Fibroblast of mammary gland (primary cell): ENCODE data around the gene P2RY14.
"Not testable (repeated sequence)": the region's sequence is repeated elsewhere in the genome, so short reads cannot be mapped to it uniquely, and the experiment has no call there.

Source experiments
- DNase-seq: peaks from one replicate; pipeline ENCODE4 v3.0.0-alpha.2; 2010; ENCODE audit warnings: low read depth
- H3K4me3 ChIP-seq: 2 replicates; pipeline ENCODE4 v1.5.1; 2011; ENCODE audit warnings: low read depth, mild to moderate bottlenecking, low read length, moderate library complexity; ENCODE audit not compliant: control insufficient read depth
- TF ChIP-seq, protein P1 (sequence below): conservative IDR thresholded peaks from 2 replicates; pipeline ENCODE4 v1.5.1; 2011; ENCODE audit warnings: low read depth, low read length, inconsistent platforms; ENCODE audit not compliant: control insufficient read depth, insufficient read depth

Gene P2RY14

DNA sequence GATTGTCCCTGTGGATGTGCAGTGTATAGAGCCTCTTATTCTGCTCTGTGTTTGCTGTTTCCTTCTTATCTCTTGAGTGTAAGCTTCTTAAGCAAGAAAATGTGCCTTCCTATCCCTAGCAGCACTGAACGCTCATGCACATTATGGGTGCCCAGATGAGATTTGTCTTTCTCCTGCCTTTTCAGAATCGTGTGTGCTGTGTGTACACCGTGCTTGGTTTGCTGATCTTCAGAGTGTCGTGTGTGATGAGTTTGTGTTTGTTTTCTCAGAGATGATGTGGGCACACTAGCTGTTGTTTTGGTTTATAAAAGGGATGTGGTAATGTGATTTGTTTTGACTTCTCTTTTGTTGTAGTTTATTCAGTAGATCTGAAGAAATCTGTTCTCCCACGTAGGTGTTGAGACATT, 95.1 kb downstream of the P2RY14 start:
- no peak overlapping the region for H3K4me3 ChIP-seq
- no peak for DNase-seq
- TF ChIP-seq, protein P1, sequence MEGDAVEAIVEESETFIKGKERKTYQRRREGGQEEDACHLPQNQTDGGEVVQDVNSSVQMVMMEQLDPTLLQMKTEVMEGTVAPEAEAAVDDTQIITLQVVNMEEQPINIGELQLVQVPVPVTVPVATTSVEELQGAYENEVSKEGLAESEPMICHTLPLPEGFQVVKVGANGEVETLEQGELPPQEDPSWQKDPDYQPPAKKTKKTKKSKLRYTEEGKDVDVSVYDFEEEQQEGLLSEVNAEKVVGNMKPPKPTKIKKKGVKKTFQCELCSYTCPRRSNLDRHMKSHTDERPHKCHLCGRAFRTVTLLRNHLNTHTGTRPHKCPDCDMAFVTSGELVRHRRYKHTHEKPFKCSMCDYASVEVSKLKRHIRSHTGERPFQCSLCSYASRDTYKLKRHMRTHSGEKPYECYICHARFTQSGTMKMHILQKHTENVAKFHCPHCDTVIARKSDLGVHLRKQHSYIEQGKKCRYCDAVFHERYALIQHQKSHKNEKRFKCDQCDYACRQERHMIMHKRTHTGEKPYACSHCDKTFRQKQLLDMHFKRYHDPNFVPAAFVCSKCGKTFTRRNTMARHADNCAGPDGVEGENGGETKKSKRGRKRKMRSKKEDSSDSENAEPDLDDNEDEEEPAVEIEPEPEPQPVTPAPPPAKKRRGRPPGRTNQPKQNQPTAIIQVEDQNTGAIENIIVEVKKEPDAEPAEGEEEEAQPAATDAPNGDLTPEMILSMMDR, result no peak

DNA sequence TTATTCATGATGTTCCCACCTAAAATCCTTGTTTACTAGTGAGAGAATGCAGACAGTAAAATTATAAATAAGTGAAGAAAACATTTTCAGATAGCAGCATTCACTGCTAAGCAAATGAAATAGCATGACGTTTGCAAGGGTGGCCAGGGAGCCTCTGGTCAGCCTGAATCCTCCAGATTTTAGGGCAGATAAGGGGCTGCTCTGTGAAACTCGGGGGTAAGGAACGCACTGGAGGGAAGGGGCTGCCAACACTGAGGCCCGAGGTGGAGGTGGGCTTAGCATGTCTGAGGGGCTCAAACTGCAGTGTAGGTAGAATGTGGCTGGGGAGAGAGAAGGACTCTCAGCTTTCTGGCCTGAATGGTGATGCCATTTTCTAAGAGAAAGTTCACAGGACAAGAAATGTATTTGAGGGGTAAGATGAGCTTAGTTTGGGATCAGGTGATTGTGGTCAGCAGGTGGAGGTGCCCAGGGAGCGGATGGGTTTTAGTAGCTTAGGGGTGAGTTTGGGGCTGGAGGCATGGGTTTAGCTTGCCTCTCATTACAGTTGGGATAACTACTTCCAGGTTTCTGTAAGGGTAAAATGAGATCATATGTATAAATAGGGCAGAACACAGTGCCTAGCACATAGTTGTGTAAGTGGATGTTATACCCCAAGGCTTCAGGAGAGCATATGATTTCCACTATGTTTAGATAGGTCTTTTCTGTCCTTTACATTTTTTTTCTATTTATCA, 95.8 kb downstream of the P2RY14 start:
- no peak for DNase-seq

DNA sequence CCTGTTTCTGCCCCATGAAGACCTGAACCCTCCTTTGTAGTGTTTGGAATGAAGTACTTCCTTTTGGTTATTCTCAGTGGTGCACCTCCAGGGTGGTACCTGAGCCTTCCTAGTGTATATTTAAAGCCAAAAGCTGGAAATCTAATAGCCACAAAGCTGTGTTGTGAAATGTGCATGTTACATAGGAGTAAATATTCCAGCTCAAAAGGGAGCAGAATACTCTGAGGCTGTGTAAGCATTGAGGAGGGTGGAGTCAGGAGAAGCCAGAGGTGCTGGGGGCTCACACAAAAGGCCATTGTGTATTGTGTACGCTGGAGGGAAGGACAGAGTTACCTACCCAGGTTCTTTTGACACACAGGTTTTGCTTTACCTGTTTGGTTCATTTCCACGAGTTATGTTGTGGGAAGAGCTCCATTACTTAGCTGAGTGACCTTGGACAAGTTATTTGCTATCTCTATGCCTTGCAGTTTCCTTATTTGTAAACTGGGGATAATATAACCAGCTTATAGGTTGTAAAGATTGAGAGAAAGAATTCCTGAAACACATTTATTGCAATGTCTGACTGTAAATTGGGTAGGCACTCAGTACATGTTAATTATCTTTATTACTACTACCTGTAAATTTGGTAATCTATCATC, 100.0 kb downstream of the P2RY14 start:
- no peak for DNase-seq
- no peak overlapping the region for H3K4me3 ChIP-seq
- TF ChIP-seq, protein P1, result no peak

More for the DNA sequence above, 95.8 kb downstream of the P2RY14 start:
- TF ChIP-seq, protein P1, result no peak
- H3K4me3 ChIP-seq, result no peak overlapping the region

DNA sequence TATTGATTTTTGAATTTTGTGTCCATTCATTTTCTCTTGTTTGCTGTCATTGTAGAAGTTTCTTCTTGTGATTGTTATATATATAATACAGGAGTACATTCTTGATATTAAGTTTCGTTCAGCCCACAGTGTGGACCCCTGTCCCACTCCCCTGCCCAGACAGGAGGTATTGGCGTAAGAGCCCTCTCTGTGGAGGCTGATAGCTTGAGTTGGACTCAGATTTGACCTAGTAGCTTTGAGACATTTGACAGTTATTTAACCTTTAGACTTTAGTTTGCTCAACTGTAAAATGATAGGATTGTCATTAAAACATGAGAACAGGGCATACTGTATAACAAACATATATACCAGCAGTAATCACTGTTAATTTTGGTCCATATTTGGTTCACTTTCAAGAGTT, 102.4 kb downstream of the P2RY14 start:
- no peak for DNase-seq
- H3K4me3 ChIP-seq, result no peak overlapping the region
- TF ChIP-seq, protein P1, result no peak

DNA sequence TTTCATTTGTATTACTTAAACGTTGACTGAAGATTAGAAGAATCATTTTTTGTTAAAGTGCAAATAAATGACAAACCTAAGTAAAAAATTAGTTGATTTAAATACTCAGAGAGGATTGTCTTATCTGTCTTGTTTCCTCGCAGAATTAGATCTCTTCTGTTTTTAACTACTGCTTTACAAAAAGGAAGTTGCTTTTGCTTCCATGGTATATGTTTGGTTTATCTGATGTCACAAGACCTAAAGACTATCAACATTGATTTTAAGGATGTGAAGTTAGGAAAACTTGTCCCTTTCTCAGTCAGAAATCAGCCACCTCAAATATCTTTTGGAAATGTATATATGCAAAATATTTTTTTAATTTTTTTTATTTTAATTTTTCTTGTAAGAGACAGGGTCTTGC, 104.0 kb downstream of the P2RY14 start:
- TF ChIP-seq, protein P1, result no peak
- DNase-seq, result no peak

DNA sequence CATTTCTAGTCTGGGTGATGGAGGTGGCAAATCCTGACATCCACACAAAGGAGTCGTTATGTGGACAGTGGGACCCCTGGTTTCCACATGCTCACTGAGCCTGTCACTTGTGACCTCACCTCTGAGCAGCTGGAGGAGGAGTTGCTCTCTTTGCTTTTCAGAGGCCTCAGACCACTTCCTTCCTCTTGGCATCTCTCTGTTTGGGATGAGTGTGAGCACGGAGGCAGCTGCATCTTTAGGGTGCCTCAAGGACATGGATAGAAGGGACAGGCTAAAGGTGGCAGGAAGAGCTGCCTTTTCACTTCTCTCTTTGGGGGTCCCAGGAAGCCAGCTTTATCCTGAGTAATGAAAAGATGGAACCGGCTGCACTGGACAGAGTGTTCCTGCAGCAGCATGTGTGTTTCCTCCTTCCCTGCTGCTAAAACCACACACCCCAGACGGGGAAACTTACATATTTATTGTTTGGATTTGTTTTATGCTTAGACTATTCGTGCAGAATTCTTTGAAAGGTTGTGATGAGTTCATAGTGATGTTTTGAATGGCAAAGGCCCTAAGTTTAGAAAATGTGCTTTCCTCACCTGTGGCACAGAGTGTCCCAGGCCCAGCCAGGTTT, 107.1 kb downstream of the P2RY14 start:
- H3K4me3 ChIP-seq, result no peak overlapping the region
- DNase-seq, result no peak
- TF ChIP-seq, protein P1, result no peak

More for the DNA sequence above, 104.0 kb downstream of the P2RY14 start:
- H3K4me3 ChIP-seq, result no peak overlapping the region

DNA sequence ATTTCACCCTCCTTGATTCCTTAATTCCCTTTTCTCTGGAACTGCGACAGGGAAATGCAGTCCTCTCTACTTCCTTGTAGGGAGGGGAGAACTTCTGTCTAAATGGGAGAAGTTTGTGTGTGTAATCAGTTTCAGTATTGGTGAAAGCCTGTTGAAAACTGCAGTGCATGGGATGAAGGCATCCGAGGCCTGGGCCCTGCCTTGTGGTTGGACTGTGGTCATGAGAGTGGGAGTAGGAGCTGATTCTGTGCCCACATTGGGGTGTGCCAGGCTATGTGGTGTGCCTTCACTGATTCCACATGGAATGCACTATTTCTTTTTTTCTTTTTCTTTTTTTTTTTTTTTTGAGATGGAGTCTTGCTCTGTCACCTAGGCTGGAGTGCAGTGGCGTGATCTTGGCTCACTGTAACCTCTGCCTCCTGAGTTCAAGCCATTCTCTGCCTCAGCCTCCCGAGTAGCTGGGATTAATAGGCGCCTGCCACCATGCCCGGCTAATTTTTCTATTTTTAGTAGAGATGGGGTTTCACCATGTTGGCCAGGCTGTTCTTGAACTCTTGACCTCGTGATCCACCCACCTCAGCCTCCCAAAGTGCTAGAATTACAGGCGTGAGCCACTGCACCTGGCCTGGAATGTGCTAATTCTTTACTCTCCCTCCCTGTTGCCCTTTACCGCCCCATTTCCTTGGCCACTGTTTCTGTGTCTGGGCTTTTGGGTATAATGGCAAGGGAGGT, 108.2 kb downstream of the P2RY14 start:
- DNase-seq, H3K4me3 ChIP-seq: not testable (repeated sequence)
